ENCODE results near the gene ULK4.

GRCh38 chr3:42009456-42009855 lies 47.6 kb upstream of the ULK4 start:
- TF ChIP-seq, protein P1, sequence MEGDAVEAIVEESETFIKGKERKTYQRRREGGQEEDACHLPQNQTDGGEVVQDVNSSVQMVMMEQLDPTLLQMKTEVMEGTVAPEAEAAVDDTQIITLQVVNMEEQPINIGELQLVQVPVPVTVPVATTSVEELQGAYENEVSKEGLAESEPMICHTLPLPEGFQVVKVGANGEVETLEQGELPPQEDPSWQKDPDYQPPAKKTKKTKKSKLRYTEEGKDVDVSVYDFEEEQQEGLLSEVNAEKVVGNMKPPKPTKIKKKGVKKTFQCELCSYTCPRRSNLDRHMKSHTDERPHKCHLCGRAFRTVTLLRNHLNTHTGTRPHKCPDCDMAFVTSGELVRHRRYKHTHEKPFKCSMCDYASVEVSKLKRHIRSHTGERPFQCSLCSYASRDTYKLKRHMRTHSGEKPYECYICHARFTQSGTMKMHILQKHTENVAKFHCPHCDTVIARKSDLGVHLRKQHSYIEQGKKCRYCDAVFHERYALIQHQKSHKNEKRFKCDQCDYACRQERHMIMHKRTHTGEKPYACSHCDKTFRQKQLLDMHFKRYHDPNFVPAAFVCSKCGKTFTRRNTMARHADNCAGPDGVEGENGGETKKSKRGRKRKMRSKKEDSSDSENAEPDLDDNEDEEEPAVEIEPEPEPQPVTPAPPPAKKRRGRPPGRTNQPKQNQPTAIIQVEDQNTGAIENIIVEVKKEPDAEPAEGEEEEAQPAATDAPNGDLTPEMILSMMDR (IDR thresholded peaks at IDR 0.05) = no peak
- TF ChIP-seq POLR2A (IDR thresholded peaks at IDR 0.05) (no peak), EP300 (IDR thresholded peaks at IDR 0.05) (no peak)

All from ovary (tissue), 3 donors.